ENCODE data around the gene CXorf65.

CXorf65 gene

DNA sequence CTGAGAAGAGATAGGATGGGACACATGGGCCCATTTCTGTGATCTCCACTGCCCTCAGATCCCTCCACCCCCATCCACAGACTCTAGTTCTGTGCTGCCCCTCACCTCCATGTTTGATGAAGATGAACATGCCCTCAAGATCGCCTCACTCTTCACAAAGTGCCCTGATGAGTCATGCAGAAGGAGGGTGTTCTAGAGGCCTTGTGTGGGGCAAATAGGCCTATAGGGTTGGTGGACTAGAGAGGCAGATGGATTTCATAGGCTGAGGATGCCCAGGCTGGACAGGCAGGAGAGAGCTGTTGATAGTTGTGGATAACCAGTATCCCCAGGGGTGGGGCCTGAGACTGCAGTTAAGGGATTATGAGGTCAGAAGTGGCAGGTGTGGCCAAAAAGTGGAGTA is at the start of gene CXorf65:
Gene CXorf65, minus strand, starts transcription at position 314 of the 400 bp plus-strand sequence. Its CDS starts 184 bp downstream, at position 130.
- no peak for DNase-seq (ENCODE audit: insufficient read length, low spot score)
- no peak for TF ChIP-seq CTCF (IDR thresholded peaks at IDR 0.05; ENCODE audit: insufficient read depth, missing control alignments)
- FAIRE-seq: no peak

- FAIRE-seq (no peak), DNase-seq (ENCODE audit: insufficient read length, low spot score) (no peak)
- TF ChIP-seq CTCF (IDR thresholded peaks at IDR 0.05; ENCODE audit: insufficient read depth, missing control alignments): no peak
Measured at GRCh38 chrX:71154641-71155040, 48.1 kb upstream of the CXorf65 start.

GRCh38 chrX:71154196-71154595 is 47.7 kb upstream of the CXorf65 start:
- DNase-seq (ENCODE audit: insufficient read length, low spot score): no peak
- FAIRE-seq: no peak
- no peak for TF ChIP-seq CTCF (IDR thresholded peaks at IDR 0.05; ENCODE audit: insufficient read depth, missing control alignments)

- TF ChIP-seq CTCF (IDR thresholded peaks at IDR 0.05; ENCODE audit: insufficient read depth, missing control alignments): no peak
- no peak for FAIRE-seq
- no peak for DNase-seq (ENCODE audit: insufficient read length, low spot score)
Measured at GRCh38 chrX:71151366-71151765, 44.8 kb upstream of the CXorf65 start.

GRCh38 chrX:71148278-71148663 is 41.7 kb upstream of the CXorf65 start:
- TF ChIP-seq CTCF (IDR thresholded peaks at IDR 0.05; ENCODE audit: insufficient read depth, missing control alignments): no peak
- no peak for FAIRE-seq
- DNase-seq (ENCODE audit: insufficient read length, low spot score): no peak

DNA sequence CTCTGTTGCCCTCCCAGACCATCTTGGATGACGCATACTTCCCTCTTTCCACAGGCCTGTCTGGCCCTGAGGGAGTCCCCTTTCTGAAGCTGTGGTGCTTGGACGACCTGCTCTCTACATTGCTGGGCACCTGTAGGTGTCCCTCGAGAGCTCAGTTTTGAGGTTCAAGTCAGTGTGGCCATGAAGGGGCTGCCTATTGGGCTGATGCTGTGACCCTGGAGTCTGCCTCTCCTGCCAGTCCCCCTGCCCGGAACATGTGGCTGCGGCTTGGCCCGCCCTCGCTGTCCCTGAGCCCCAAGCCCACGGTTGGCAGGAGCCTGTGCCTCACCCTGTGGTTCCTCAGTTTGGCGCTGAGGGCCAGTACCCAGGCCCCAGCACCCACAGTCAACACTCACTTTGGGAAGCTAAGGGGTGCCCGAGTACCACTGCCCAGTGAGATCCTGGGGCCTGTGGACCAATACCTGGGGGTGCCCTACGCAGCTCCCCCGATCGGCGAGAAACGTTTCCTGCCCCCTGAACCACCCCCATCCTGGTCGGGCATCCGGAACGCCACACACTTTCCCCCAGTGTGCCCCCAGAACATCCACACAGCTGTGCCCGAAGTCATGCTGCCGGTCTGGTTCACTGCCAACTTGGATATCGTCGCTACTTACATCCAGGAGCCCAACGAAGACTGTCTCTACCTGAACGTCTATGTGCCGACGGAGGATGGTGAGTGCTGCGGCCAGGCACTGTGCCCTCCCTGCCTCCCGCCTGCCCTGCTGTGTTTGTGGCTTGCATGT is 41.1 kb upstream of the CXorf65 start:
- DNase-seq (ENCODE audit: insufficient read length, low spot score) (no peak), FAIRE-seq (no peak)
- no peak for TF ChIP-seq CTCF (IDR thresholded peaks at IDR 0.05; ENCODE audit: insufficient read depth, missing control alignments)

GRCh38 chrX:71144651-71145050 is 38.1 kb upstream of the CXorf65 start, which contains the start of gene NLGN3:
NLGN3 (plus strand) TSS chrX:71144841; CDS start chrX:71147750, 2,909 bp downstream.
- DNase-seq (ENCODE audit: insufficient read length, low spot score) (no peak), FAIRE-seq (no peak)
- TF ChIP-seq CTCF (IDR thresholded peaks at IDR 0.05; ENCODE audit: insufficient read depth, missing control alignments): no peak
